ENCODE measurements around the gene TMEM132C.

DNA sequence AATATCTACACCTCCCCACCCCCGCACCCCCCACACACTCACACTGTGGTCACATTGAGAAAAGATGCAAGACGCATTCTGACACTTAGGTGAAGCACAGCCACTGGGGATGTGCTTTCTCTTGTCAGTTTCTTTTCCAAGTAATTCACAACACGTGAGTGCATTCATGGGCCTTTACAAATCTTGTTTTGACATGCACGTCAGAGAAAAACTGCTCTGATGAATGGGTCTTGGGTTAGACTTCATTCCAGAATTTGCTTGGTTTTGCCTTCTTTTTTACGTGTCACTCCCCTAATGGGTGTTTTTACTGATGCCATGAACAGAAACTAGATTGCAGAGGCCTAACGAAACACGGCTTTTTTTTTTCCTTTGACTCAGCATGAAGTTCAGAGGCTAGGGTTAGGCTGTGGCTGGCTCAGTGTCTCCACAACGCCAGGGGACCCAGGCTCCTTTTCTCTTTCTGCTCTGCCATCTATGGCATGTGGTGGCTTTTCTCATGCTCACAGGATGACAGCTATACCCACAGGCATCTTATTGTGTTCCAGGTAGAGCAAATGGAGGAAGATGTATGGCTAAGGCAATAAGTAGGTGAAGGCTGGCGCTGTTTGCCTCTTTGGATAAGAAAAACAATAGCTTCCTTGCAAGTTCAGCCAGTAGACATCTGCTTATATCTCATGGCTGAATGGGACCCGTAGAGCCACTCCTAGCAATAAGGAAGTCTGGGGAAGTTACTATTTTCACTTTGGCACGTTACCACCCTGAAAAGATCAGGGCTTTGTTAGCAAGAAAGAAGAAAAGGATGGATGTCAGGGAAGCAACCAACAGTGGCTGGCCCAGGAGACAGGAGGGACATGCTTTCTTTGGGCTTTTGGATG, 303.5 kb downstream of the TMEM132C start:
- TF ChIP-seq, protein P1, sequence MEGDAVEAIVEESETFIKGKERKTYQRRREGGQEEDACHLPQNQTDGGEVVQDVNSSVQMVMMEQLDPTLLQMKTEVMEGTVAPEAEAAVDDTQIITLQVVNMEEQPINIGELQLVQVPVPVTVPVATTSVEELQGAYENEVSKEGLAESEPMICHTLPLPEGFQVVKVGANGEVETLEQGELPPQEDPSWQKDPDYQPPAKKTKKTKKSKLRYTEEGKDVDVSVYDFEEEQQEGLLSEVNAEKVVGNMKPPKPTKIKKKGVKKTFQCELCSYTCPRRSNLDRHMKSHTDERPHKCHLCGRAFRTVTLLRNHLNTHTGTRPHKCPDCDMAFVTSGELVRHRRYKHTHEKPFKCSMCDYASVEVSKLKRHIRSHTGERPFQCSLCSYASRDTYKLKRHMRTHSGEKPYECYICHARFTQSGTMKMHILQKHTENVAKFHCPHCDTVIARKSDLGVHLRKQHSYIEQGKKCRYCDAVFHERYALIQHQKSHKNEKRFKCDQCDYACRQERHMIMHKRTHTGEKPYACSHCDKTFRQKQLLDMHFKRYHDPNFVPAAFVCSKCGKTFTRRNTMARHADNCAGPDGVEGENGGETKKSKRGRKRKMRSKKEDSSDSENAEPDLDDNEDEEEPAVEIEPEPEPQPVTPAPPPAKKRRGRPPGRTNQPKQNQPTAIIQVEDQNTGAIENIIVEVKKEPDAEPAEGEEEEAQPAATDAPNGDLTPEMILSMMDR (IDR thresholded peaks at IDR 0.05; ENCODE audit: extremely low read depth in 1 of 2, insufficient read depth in 1 of 2, low read depth in 1 of 2, low read length in 2 of 2), result no peak
- TF ChIP-seq POLR2AphosphoS5 (IDR thresholded peaks at IDR 0.05; ENCODE audit: insufficient read depth, low read depth, low read length), result no peak
- no peak for TF ChIP-seq POLR2A (IDR thresholded peaks at IDR 0.05; ENCODE audit: low read depth, low read length)
- no peak for TF ChIP-seq EZH2 (IDR thresholded peaks at IDR 0.05; ENCODE audit: borderline replicate concordance, low read depth, low read length, severe bottlenecking)

Data from endothelial cell of umbilical vein (primary cell).